ENCODE data around the gene NEK8. TPM values are rescaled to one million over a fixed set of nuclear protein-coding genes. Genes with fewer than 3 reads are reported as not detected.

Gene NEK8
- total RNA-seq (2014; rRNA removed): 2.2 and 3.4 TPM in 2 replicates
- 3.5 TPM for polyA plus RNA-seq (2012)

- peak; percentile 88 for DNase-seq (ENCODE audit: low read depth)
These were observed at the start of gene NEK8 for GRCh38 chr17:28728364-28729200. NEK8 (plus strand) TSS chr17:28728788; CDS start chr17:28728814, 26 bp downstream.

- no peak for DNase-seq (ENCODE audit: low read depth)
These were observed 45.9 kb upstream of the NEK8 start for GRCh38 chr17:28682655-28683054.

GRCh38 chr17:28684963-28685362, 43.6 kb upstream of the NEK8 start:
- peak; percentile 53 for DNase-seq (ENCODE audit: low read depth)

DNA sequence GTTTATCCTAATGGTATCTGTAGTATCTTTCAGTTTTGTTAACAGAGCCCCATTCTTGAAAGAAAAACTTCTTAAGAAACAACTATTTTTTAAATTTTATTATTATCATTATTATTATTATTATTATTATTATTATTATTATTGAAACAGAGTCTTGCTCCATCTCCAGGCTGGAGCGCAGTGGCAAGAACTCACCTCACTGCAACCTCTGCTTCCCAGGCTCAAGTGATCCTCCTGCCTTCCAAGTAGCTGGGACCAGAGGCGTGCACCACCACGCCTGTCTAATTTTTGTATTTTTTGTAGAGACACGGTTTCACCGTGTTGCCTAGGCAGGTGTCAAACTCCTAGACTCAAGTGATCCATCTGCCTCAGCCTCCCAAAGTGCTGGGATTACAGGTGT, 43.2 kb upstream of the NEK8 start:
- no peak for DNase-seq (ENCODE audit: low read depth)

- DNase-seq (ENCODE audit: low read depth): no peak
These were observed 42.3 kb upstream of the NEK8 start for GRCh38 chr17:28686296-28686695.

DNA sequence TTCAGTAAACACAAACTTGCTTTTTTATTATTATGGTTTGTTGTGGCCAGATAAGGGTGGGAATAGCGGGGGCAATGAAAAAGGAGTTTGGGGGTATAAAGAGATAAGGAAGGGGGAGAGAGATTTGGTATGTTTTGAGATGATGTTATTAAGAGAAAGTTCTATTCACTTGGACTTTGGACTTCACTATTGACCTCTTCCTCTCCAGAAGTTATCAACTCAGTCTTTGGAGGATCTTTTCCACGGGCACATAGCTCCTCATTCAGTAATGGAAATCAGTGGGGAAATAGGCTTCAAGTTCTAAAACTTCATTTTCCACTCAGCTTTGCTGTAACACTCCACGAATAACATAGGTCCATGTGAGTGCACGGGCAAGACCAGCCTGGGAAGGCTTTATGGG, 40.1 kb upstream of the NEK8 start:
- DNase-seq (ENCODE audit: low read depth): no peak

DNA sequence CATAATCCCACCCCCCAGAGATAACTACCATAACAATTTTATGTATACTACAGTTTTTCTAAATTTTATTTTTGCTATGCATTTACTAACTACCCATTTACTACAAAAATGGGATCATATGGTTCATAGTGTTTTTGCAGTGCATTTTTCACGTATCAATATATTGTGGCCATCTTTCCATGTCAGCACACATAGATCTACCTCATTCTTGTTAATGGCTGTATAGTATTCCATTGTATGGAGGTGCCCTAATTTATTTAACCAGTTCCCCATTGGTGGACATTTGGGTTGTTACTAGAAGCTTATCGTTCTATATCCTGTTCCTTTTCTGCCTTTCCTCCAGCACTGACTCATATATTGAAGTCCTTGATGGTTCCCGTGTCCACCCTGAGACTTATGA, 39.6 kb upstream of the NEK8 start:
- DNase-seq (ENCODE audit: low read depth): no peak

- DNase-seq (ENCODE audit: low read depth): no peak
These were observed 34.7 kb upstream of the NEK8 start for GRCh38 chr17:28693869-28694268.

- DNase-seq (ENCODE audit: low read depth): no peak
These were observed 30.2 kb upstream of the NEK8 start for GRCh38 chr17:28698253-28698941.

- DNase-seq (ENCODE audit: low read depth): no peak
These were observed 28.3 kb upstream of the NEK8 start for GRCh38 chr17:28700278-28700677.

- DNase-seq (ENCODE audit: low read depth): no peak
These were observed 27.6 kb upstream of the NEK8 start for GRCh38 chr17:28700830-28701492.

GRCh38 chr17:28702026-28702751, 26.4 kb upstream of the NEK8 start:
- DNase-seq (ENCODE audit: low read depth): no peak

- DNase-seq (ENCODE audit: low read depth): no peak
These were observed 25.8 kb upstream of the NEK8 start for GRCh38 chr17:28702752-28703150.

- DNase-seq (ENCODE audit: low read depth): no peak
These were observed 24.9 kb upstream of the NEK8 start for GRCh38 chr17:28703552-28704218.

GRCh38 chr17:28704219-28704858, 24.2 kb upstream of the NEK8 start:
- DNase-seq (ENCODE audit: low read depth): no peak

DNA sequence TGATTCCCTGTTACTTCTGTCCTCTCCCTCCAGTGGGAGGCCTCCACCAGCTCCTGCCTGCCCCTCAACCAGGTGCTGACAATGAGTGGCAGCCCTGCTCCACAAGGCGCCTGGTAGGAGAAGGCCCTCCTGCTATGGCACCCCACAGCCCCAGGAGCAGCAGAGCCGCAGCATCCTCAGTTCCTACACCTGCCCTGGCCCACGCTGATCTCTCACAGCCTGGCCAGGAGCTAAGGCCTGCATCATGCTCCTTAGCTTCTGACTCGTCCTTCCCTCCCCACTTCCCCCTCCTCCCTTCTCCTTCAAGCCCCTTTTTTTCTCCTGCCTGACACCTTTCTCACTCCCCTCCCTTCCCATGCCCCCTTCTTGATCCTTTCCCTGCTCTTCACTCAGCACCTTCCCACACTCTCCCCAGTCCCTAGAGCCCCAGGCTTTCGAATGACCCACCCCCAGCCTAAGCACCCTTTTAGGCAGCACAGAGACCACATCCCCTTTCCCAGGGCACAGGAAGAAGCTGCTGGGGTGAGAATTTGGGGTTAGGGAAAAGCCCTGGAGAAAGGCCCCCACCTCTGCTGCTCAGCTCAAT, 23.4 kb upstream of the NEK8 start:
- DNase-seq (ENCODE audit: low read depth): no peak

GRCh38 chr17:28705728-28706334, 22.8 kb upstream of the NEK8 start:
- no peak for DNase-seq (ENCODE audit: low read depth)

DNA sequence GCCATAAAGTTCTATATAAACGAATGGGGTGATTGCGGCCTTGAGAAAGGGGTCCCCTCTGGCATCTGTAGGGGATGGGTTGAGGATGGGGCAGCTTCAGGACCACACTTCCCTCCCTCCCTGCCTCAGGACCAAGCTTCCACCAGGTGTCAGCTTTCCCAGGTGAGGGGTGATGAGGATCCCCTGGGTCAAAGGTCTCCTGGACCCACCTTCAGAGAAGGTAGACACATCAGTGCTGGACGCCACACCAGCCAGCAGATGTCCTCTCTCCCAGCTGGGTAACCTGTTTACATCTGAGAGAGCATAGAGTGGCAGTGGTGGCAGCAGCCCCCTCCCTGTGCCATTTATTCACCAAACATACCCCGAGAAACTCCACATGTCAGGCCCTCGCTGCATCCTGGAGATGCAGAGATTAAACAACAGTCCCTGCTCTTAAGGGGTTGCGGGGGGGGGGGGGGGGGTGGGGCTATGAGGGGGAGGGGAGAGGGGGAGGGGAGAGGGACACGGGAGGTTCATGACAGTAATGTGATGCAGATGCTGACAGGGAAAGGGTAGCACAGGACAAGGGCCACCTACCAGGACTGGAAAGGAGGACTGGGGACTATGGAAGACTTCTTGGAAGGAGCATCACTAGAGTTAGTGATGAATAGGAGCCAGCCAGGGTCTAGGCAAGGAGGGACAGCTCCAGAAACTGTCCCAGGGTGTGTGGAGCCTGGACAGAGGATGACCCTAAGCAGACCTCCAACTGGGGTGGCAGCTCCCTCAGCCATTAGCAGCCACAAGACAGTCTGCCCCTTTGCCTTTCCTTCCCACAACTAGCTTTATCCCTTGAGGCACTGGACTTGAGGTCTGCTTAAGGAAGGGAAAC, 21.9 kb upstream of the NEK8 start:
- no peak for DNase-seq (ENCODE audit: low read depth)

- DNase-seq (ENCODE audit: low read depth): no peak
These were observed 21.3 kb upstream of the NEK8 start for GRCh38 chr17:28707339-28707720.

Data from LHCN-M2 (cell line).